Measurements from ENCODE around the gene EPB41L4B.

DNA sequence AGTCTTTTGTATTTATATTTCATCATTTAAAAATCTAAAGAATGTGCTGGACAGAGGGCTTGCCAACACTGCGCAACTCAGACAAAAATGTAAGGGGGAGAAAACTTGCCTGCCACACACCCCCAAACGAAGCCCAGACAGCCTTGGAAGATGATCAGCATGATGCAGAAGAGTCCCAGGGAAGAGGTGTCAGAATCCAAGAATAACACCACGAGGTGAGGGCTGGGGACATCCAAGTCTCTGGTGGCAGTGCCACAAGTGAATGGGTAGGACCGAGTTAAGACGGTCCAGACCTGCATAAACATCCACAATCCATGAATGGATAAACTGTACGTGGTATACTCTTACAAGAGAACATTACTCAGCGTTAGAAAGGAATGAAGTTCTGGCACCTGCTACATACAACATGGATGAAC lies 10.4 kb downstream of the EPB41L4B start:
- TF ChIP-seq EZH2 (IDR thresholded peaks at IDR 0.05) (no peak), REST (IDR thresholded peaks at IDR 0.05; ENCODE audit: low read depth) (no peak), MAX (IDR thresholded peaks at IDR 0.05) (no peak), POLR2A (IDR thresholded peaks at IDR 0.05; ENCODE audit: borderline replicate concordance, extremely low read depth, insufficient read depth, insufficient read length) (no peak), ELF1 (IDR thresholded peaks at IDR 0.05; ENCODE audit: borderline replicate concordance, low read depth) (no peak), YY1 (IDR thresholded peaks at IDR 0.05; ENCODE audit: extremely low read depth, insufficient replicate concordance, low read depth, low read length) (no peak), SP1 (IDR thresholded peaks at IDR 0.05; ENCODE audit: low read depth) (no peak), ZFX (IDR thresholded peaks at IDR 0.05) (no peak), ZBTB33 (IDR thresholded peaks at IDR 0.05; ENCODE audit: extremely low read depth, insufficient replicate concordance, low read length) (no peak), TCF7L2 (IDR thresholded peaks at IDR 0.05; ENCODE audit: borderline replicate concordance, extremely low read depth, insufficient read depth, insufficient read length) (no peak), CEBPB (IDR thresholded peaks at IDR 0.05; ENCODE audit: low read depth) (no peak), EZH2phosphoT487 (IDR thresholded peaks at IDR 0.05; ENCODE audit: borderline replicate concordance) (no peak), SRF (IDR thresholded peaks at IDR 0.05; ENCODE audit: low read depth) (no peak)
- TF ChIP-seq, protein P1, sequence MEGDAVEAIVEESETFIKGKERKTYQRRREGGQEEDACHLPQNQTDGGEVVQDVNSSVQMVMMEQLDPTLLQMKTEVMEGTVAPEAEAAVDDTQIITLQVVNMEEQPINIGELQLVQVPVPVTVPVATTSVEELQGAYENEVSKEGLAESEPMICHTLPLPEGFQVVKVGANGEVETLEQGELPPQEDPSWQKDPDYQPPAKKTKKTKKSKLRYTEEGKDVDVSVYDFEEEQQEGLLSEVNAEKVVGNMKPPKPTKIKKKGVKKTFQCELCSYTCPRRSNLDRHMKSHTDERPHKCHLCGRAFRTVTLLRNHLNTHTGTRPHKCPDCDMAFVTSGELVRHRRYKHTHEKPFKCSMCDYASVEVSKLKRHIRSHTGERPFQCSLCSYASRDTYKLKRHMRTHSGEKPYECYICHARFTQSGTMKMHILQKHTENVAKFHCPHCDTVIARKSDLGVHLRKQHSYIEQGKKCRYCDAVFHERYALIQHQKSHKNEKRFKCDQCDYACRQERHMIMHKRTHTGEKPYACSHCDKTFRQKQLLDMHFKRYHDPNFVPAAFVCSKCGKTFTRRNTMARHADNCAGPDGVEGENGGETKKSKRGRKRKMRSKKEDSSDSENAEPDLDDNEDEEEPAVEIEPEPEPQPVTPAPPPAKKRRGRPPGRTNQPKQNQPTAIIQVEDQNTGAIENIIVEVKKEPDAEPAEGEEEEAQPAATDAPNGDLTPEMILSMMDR (IDR thresholded peaks at IDR 0.05 in 2 of 3, conservative IDR thresholded peaks at IDR 0.05 in 1 of 3; ENCODE audit: borderline replicate concordance in 1 of 3, insufficient read depth in 1 of 3, low read depth in 2 of 3, low read length in 2 of 3), result no peak
